SK-N-SH (cell line): ENCODE data around the gene RAB5B. TPM values are rescaled to one million over a fixed set of nuclear protein-coding genes. Genes with fewer than 3 reads are reported as not detected.

Experiments used
- CTCF ChIA-PET: fragments of 300-600, 350-600 bp; formaldehyde crosslinking; extraction: SDS; loops from one replicate; lab custom pipeline; 2021; lab: Yijun Ruan, JAX
- POLR2A ChIA-PET: fragments of 350-600 bp; sonication (Branson Sonifier 250); formaldehyde crosslinking; extraction: SDS; loops from one replicate; lab custom pipeline; 2020; ENCODE audit warnings: antibody characterized with exemption, inconsistent platforms; lab: Yijun Ruan, JAX
- DNase-seq: peaks from one replicate; pipeline ENCODE4 v3.0.0; 2012
- H2AFZ ChIP-seq: fragments of 200-600 bp; sonication (generic); 2 replicates; pipeline ENCODE4 v1.8.1; 2016; ENCODE audit warnings: antibody characterized with exemption, mild to moderate bottlenecking, low read depth
- H3F3A ChIP-seq: fragments of 200-600 bp; sonication (generic); replicated peaks from 2 replicates; pipeline ENCODE3; 2016; ENCODE audit warnings: antibody characterized with exemption, mild to moderate bottlenecking; ENCODE audit not compliant: insufficient read depth
- H3K27ac ChIP-seq, 2 experiments: fragments of 200-500 bp in 1 of 2; fragments of 200-600 bp in 1 of 2; sonication (Bioruptor generic) in 1 of 2; sonication (generic), shearing (Covaris generic) in 1 of 2; 2 replicates each; pipeline versions ENCODE4 v1.5.1 to v1.6.1; 2014 to 2016; ENCODE audit warnings: low read depth in 2 of 2, inconsistent platforms in 1 of 2, low read length in 1 of 2, mild to moderate bottlenecking in 1 of 2, mixed read lengths in 1 of 2
- H3K27me3 ChIP-seq: fragments of 200-600 bp; sonication (generic), shearing (Covaris generic); 2 replicates; pipeline ENCODE4 v1.6.1; 2016; ENCODE audit warnings: mixed run types; ENCODE audit not compliant: insufficient read depth
- H3K36me3 ChIP-seq, 2 experiments: fragments of 200-500 bp in 1 of 2; fragments of 200-600 bp in 1 of 2; sonication (Bioruptor generic) in 1 of 2; sonication (generic) in 1 of 2; replicated peaks in 1 of 2; 2 replicates each; pipeline versions ENCODE3 to v1.5.1; 2014 to 2016; ENCODE audit warnings: low read length in 1 of 2, mild to moderate bottlenecking in 1 of 2; ENCODE audit not compliant: insufficient read depth in 2 of 2, control insufficient read depth in 1 of 2
- H3K4me1 ChIP-seq, 2 experiments: fragments of 200-500 bp in 1 of 2; fragments of 200-600 bp in 1 of 2; sonication (Bioruptor generic) in 1 of 2; sonication (generic), shearing (Covaris generic) in 1 of 2; 2 replicates each; pipeline versions ENCODE4 v1.5.1 to v1.6.1; 2014 to 2016; ENCODE audit warnings: low read depth in 1 of 2, low read length in 1 of 2, mixed run types in 1 of 2; ENCODE audit not compliant: insufficient read depth in 2 of 2, control insufficient read depth in 1 of 2
- H3K4me2 ChIP-seq: fragments of 200-600 bp; sonication (generic), shearing (Covaris generic); 2 replicates; pipeline ENCODE4 v1.6.1; 2017; ENCODE audit warnings: mixed run types
- H3K4me3 ChIP-seq, 2 experiments: fragments of 200-500 bp in 1 of 2; fragments of 200-600 bp in 1 of 2; sonication (Bioruptor generic) in 1 of 2; sonication (generic), shearing (Covaris generic) in 1 of 2; 2 replicates each; pipeline versions ENCODE4 v1.5.1 to v1.8.1; 2014 to 2016; ENCODE audit warnings: low read depth in 2 of 2, inconsistent platforms in 1 of 2, low read length in 1 of 2, mild to moderate bottlenecking in 1 of 2, mixed read lengths in 1 of 2, moderate library complexity in 1 of 2
- H3K79me2 ChIP-seq: fragments of 200-600 bp; sonication (generic); 2 replicates; pipeline ENCODE4 v1.8.1; 2017; ENCODE audit warnings: mild to moderate bottlenecking; ENCODE audit not compliant: insufficient read depth
- H3K9ac ChIP-seq: fragments of 200-600 bp; sonication (generic); 2 replicates; pipeline ENCODE4 v1.6.1; 2017; ENCODE audit warnings: mixed run types
- H3K9me2 ChIP-seq: fragments of 200-600 bp; sonication (generic); 2 replicates; pipeline ENCODE4 v1.6.1; 2017; ENCODE audit warnings: mixed run types
- H3K9me3 ChIP-seq: fragments of 200-600 bp; sonication (generic); 2 replicates; pipeline ENCODE4 v1.6.1; 2017; ENCODE audit warnings: mixed run types, mild to moderate bottlenecking, moderate library complexity
- H4K20me1 ChIP-seq: fragments of 200-600 bp; sonication (generic); 2 replicates; pipeline ENCODE4 v1.6.1; 2017; ENCODE audit warnings: mild to moderate bottlenecking, mixed run types; ENCODE audit not compliant: insufficient read depth
- ELF1 ChIP-seq: IDR thresholded peaks from 2 replicates; pipeline ENCODE4 v1.4.0; 2012
- FOSL2 ChIP-seq: IDR thresholded peaks from 2 replicates; pipeline ENCODE4 v1.4.0; 2012; ENCODE audit warnings: low read depth, mild to moderate bottlenecking, moderate library complexity, borderline replicate concordance
- RAD21 ChIP-seq: IDR thresholded peaks from 2 replicates; pipeline ENCODE4 v1.6.1; 2012; ENCODE audit warnings: mild to moderate bottlenecking, low read length
- RCOR1 ChIP-seq: fragments of 150-350 bp; IDR thresholded peaks from 2 replicates; pipeline ENCODE4 v1.6.1; 2017; ENCODE audit warnings: antibody characterized with exemption, low read length
- RFX5 ChIP-seq: IDR thresholded peaks from 2 replicates; pipeline ENCODE4 v1.6.1; 2012; ENCODE audit warnings: mild to moderate bottlenecking, improper control_type of control experiment, low read length
- SMC3 ChIP-seq: IDR thresholded peaks from 2 replicates; pipeline ENCODE4 v1.6.1; 2012; ENCODE audit warnings: low read depth, low read length, improper control_type of control experiment
- WGBS: methylation state at CpG from one replicate; pipeline ENCODE4 v1.1.6; 2017; ENCODE audit warnings: low lambda C conversion rate; 5-methylcytosine and 5-hydroxymethylcytosine counted together
- polyA plus RNA-seq, 3 experiments: library from polyadenylated mRNA; depleted of rRNA; stranded (reverse); fragments of >200 nt; gene quantifications; 2 replicates each; pipeline ENCODE4 v1.2.3, GENCODE V29; 2012
- TF ChIP-seq, protein P1 (sequence below): IDR thresholded peaks from 2 replicates; pipeline ENCODE4; 2012
- TF ChIP-seq, protein P2 (sequence below): IDR thresholded peaks from 2 replicates; pipeline ENCODE4 v1.4.0; 2012; ENCODE audit warnings: low read depth, borderline replicate concordance
- TF ChIP-seq, protein P3 (sequence below): fragments of 200-600 bp; sonication (generic); IDR thresholded peaks from 2 replicates; pipeline ENCODE4 v1.6.1; 2017; ENCODE audit warnings: antibody characterized with exemption, mild to moderate bottlenecking, moderate library complexity
- TF ChIP-seq, protein P4 (sequence below): IDR thresholded peaks from 2 replicates; pipeline ENCODE4 v1.6.1; 2012; ENCODE audit warnings: mild to moderate bottlenecking, low read depth, low read length, moderate library complexity

The RAB5B gene
- polyA plus RNA-seq, 1 of the 3 experiments (the other 2 are of a cell fraction), result 54.0 TPM

DNA sequence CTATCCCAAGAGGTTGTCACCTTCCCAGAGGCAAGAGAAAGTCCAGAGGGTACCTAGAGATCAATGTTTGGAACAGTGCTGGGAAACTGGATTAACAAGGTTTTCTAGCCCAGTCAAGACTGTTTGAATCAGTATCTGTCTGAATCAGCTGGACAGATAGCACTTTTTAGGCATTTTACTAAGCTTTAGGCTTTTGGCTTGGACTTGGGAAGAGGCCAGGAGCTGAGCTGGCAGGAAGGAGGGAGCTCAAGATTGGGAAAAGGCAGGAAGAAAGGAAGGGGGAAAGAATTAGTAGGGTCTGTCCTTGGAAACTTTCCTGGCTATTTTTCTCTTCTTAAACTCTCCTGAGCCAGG, 55.3 kb downstream of the RAB5B start:
- no peak overlapping the region for H3K4me3 ChIP-seq
- no peaks in the 10 kb centered on the region for H3K9me3 ChIP-seq
- no peaks in the 10 kb centered on the region for H4K20me1 ChIP-seq
- no peak for DNase-seq
- no peaks in the 10 kb centered on the region for H3K27me3 ChIP-seq
- peak overlapping the region in 1 of 2 experiments; percentile 54; a peak in 2 of 4 replicates for H3K27ac ChIP-seq
- TF ChIP-seq FOSL2, result no peak
- TF ChIP-seq, protein P1, sequence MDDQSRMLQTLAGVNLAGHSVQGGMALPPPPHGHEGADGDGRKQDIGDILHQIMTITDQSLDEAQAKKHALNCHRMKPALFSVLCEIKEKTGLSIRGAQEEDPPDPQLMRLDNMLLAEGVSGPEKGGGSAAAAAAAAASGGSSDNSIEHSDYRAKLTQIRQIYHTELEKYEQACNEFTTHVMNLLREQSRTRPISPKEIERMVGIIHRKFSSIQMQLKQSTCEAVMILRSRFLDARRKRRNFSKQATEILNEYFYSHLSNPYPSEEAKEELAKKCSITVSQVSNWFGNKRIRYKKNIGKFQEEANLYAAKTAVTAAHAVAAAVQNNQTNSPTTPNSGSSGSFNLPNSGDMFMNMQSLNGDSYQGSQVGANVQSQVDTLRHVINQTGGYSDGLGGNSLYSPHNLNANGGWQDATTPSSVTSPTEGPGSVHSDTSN, result no peak
- no peak for TF ChIP-seq RCOR1
- TF ChIP-seq RFX5, result no peak
- TF ChIP-seq ELF1, result no peak
- POLR2A ChIA-PET, result interaction anchor here (1.0 kb wide), 1 partner anchor 33 kb away, joined by 4 read pairs; no protein-coding TSS in a partner anchor
- H3K9me2 ChIP-seq, result no peaks in the 10 kb centered on the region
- no peak overlapping the region for H3K9ac ChIP-seq
- H3K36me3 ChIP-seq, result peaks cover 10 to 21% of the 10 kb centered on the region in 2 experiments
- H3K4me1 ChIP-seq, result 0 out of 4 replicates have a peak, but pooled peaks cover 0 to 8% of the 10 kb centered on the region in 2 experiments
- peaks cover 15% of the 10 kb centered on the region for H3F3A ChIP-seq
- peak overlapping the region; percentile 39; the same call in 1 of the 2 replicates for H2AFZ ChIP-seq
- CTCF ChIA-PET, result interaction anchor here (0.6 to 11.8 kb wide), 23 partner anchors 9 to 299 kb away, joined by 3 to 183 read pairs (median 6); partner anchors contain the start of genes IKZF4, PA2G4 and SUOX
- no peaks in the 10 kb centered on the region for H3K79me2 ChIP-seq
- peak overlapping the region; percentile 46; the same call in 1 of the 2 replicates for H3K4me2 ChIP-seq

DNA sequence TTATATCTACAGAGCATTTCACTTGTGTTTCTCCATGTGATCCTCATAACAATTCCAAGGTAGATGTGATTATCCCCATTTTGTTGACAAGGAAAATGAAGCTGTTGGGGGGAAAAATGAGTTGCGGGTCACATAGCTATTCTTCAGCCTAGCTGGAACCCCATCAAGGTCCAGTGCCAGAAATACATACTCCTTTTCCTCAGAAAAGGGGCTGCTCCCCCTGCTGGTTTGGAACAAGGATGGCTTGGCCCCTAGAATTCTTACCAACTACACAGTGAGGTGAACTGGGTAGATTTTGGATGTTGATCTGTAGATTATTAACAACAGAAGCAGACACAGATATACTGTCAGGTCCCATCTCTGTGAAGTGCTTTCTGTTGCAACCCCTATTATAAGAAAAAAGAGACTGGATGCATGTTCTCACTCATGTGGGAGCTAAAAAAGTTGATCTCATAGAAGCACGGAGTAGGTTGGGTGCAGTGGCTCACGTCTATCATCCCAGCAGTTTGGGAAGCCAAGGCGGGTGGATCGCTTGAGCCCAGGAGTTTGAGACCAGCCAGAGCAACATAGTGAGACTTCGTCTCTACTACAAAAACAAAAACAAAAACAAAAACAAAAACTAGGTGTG, 55.9 kb downstream of the RAB5B start:
- H3F3A ChIP-seq, result peaks cover 15% of the 10 kb centered on the region
- H3K4me1 ChIP-seq, result 0 out of 4 replicates have a peak, but pooled peaks cover 0 to 8% of the 10 kb centered on the region in 2 experiments
- TF ChIP-seq, protein P2, sequence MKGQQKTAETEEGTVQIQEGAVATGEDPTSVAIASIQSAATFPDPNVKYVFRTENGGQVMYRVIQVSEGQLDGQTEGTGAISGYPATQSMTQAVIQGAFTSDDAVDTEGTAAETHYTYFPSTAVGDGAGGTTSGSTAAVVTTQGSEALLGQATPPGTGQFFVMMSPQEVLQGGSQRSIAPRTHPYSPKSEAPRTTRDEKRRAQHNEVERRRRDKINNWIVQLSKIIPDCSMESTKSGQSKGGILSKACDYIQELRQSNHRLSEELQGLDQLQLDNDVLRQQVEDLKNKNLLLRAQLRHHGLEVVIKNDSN, result no peak
- TF ChIP-seq SMC3 (peak; percentile 87), RAD21 (peak; percentile 75)
- TF ChIP-seq, protein P3, sequence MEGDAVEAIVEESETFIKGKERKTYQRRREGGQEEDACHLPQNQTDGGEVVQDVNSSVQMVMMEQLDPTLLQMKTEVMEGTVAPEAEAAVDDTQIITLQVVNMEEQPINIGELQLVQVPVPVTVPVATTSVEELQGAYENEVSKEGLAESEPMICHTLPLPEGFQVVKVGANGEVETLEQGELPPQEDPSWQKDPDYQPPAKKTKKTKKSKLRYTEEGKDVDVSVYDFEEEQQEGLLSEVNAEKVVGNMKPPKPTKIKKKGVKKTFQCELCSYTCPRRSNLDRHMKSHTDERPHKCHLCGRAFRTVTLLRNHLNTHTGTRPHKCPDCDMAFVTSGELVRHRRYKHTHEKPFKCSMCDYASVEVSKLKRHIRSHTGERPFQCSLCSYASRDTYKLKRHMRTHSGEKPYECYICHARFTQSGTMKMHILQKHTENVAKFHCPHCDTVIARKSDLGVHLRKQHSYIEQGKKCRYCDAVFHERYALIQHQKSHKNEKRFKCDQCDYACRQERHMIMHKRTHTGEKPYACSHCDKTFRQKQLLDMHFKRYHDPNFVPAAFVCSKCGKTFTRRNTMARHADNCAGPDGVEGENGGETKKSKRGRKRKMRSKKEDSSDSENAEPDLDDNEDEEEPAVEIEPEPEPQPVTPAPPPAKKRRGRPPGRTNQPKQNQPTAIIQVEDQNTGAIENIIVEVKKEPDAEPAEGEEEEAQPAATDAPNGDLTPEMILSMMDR, result peak; percentile 86
- TF ChIP-seq, protein P4, sequence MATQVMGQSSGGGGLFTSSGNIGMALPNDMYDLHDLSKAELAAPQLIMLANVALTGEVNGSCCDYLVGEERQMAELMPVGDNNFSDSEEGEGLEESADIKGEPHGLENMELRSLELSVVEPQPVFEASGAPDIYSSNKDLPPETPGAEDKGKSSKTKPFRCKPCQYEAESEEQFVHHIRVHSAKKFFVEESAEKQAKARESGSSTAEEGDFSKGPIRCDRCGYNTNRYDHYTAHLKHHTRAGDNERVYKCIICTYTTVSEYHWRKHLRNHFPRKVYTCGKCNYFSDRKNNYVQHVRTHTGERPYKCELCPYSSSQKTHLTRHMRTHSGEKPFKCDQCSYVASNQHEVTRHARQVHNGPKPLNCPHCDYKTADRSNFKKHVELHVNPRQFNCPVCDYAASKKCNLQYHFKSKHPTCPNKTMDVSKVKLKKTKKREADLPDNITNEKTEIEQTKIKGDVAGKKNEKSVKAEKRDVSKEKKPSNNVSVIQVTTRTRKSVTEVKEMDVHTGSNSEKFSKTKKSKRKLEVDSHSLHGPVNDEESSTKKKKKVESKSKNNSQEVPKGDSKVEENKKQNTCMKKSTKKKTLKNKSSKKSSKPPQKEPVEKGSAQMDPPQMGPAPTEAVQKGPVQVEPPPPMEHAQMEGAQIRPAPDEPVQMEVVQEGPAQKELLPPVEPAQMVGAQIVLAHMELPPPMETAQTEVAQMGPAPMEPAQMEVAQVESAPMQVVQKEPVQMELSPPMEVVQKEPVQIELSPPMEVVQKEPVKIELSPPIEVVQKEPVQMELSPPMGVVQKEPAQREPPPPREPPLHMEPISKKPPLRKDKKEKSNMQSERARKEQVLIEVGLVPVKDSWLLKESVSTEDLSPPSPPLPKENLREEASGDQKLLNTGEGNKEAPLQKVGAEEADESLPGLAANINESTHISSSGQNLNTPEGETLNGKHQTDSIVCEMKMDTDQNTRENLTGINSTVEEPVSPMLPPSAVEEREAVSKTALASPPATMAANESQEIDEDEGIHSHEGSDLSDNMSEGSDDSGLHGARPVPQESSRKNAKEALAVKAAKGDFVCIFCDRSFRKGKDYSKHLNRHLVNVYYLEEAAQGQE, result no peak
- peaks cover 10 to 27% of the 10 kb centered on the region in 2 experiments for H3K36me3 ChIP-seq
- no peak overlapping the region for H3K9ac ChIP-seq
- no peaks in the 10 kb centered on the region for H4K20me1 ChIP-seq
- H3K27ac ChIP-seq, result peak overlapping the region in 1 of 2 experiments; percentile 54; a peak in 1 of 4 replicates
- 0 out of 2 replicates have a peak overlapping the region, but pooled peaks have one; percentile 39 for H2AFZ ChIP-seq
- H3K4me3 ChIP-seq, result no peak overlapping the region
- ChIA-PET CTCF (interaction anchor here (0.6 to 11.8 kb wide), 22 partner anchors 9 to 300 kb away, joined by 3 to 183 read pairs (median 6); partner anchors contain the start of genes IKZF4 and SUOX), POLR2A (interaction anchor here (1.0 kb wide), 1 partner anchor 34 kb away, joined by 4 read pairs; no protein-coding TSS in a partner anchor)
- peak; percentile 76 for DNase-seq
- peak overlapping the region; percentile 46; the same call in 1 of the 2 replicates for H3K4me2 ChIP-seq
- H3K79me2 ChIP-seq, result no peaks in the 10 kb centered on the region
- WGBS, result 85% methylated on average over 6 of the region's 6 CpGs
- no peaks in the 10 kb centered on the region for H3K9me2 ChIP-seq
- H3K27me3 ChIP-seq, result no peaks in the 10 kb centered on the region
- H3K9me3 ChIP-seq, result no peaks in the 10 kb centered on the region
